ENCODE results near the gene TMEM144.
A peak's percentile ranks its signal among the peaks of the same experiment; 100 is the strongest.
"Not testable (repeated sequence)": the region's sequence is repeated elsewhere in the genome, so short reads cannot be mapped to it uniquely, and the experiment has no call there.

Gene TMEM144

DNA sequence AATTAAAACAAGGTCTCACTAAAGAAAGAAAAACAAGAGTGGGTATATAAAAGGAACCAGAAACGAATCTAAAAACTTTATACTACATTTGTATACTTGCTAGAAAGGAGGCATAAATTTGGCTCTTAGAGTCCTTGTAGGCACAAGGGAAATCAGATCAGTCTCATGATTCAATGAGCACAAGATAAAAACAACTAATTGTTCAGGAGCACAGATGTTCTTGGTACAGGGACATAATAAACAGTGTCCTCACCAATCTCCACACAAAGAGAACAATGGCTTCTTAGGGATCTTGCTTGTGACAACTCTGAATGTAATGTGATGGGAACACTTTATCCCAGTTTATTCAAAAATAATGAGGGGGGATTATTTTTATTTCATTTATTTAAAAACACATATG is 28.3 kb downstream of the TMEM144 start:
- DNase-seq, result peak in 1 of 3 experiments; percentile 4

DNA sequence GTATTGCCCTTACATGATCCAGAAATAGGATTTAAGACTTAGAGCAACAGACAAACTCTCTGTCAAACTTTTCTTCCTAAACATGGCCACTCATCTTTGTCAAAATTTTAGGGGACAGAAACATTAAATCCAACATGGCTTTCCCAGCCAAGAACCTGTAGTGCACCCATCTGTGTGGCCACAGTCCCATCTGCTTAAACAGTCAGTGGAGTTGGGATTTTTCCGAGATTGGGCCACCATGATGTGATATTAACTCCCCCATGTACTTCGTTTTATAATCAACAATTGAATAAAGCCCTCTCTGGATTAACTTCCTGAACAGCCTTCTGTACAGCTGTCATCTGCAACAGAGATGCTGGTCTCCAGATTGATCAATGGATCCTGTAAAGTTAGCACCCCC is 28.9 kb downstream of the TMEM144 start:
- DNase-seq, result no peak

DNA sequence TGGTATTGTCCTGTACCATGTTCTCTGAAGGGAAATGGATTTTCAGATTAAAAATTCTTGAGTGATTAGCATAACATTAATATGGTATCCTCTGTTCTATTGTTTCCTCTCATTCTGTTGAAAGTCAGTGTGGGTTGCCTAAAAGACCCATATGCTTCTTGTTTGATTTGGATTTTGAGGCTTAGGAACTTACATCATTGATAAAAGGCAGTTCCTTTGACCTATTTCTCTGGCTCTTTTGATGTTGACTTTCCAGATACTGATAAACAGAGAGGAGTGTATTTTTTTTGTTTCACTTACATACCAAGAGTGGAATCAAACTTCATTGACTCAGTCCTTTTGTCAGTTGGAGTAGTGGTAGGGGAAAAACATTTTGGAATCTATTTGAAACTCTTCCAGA is 32.8 kb downstream of the TMEM144 start:
- DNase-seq, result no peak

DNA sequence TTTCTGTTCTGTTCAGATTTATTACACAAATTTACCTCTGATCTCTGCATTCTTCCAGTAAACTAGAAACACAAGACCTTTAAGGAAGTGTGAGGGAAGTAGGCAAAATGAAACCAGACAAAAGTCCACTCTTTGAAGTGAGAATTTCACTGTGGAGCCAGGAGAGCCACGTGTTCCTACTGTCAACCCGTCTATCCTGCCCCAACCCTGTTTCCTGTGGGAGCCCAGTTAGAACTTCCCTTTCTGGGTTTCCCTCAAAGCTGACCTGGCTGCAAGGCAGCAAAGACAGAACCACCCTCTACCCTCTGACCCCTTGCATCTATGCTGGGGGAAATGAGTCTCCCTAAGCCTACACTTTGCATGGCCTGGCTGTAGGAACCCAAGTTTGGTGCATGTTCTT is 40.0 kb downstream of the TMEM144 start:
- DNase-seq, result no peak

DNA sequence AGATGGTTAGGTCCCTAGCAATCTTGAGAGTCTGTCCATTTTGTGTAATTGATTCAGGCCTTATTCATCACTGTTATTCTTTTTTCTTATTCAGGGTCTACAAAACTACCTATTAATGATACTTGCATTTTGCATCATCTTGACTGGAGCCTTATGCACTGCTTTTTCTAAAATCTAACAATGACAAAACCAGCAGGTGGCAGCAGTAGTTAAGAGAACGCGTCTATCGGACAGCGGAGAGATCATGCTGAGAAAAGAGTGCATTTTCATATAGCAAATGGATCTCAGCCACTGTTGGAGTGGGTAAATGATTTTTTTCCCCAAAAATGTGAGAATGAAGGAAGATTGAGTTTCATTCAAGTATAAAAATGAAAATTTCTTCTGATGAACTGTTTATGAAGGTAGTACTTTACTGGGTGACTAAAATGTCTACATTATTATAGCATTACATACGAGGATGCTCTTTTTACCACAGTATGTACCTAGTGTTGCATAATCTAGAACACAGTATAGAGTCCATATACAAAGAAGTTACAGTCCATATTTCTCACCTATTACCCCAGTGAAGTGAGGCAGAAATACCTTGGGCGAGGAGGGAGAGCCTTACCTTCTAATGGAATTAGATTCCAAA is 43.2 kb downstream of the TMEM144 start:
- DNase-seq, result peak; percentile 56 to 88 (median 62)

DNA sequence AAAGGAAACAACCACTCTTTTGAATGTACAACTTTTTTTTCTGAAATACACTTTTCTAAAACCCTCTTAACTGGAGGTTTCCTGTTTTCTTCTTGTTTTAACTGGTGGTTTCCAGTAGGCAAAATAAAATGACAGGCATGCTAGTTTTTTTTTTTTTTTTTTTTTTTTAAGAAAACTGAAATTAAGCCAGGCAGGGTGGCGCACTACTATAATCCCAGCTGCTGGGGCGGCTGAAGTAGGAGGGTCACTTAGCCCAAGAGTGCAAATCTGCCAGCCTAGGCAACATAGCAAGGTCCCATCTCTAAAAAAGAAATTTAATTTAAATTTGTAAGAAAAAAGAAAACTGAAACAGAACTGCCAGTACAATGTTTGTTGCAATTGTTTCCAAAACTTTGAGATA is 44.0 kb downstream of the TMEM144 start:
- DNase-seq, result no peak

DNA sequence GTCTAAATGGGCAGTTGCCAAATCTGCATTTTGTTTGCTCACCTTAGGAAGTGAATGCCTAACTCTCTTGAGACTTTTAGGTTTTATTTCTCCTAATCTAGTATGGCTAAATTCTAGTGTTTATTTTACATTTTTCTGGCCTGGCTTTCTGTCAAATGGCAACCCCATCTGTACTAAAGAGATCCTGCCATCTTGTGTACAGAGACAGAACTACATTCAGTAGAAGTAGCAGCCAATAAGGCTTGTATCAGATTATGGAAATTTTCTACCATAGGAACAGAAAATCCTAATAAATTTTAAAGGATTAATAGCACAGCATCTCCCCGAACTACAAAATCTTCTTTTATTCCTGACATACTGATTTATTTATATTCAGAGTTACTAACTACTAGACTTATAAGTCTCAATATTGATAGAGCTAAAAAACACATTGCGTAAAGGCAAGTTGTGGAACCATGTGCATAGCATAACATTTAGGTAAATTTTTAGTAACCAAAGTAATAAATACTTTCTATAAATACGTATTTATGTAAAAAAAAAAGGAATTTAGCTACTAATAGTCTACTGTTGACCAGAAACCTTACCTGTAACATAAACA is 45.5 kb downstream of the TMEM144 start:
- DNase-seq, result peak in 2 of 3 experiments; percentile 23 to 75

DNA sequence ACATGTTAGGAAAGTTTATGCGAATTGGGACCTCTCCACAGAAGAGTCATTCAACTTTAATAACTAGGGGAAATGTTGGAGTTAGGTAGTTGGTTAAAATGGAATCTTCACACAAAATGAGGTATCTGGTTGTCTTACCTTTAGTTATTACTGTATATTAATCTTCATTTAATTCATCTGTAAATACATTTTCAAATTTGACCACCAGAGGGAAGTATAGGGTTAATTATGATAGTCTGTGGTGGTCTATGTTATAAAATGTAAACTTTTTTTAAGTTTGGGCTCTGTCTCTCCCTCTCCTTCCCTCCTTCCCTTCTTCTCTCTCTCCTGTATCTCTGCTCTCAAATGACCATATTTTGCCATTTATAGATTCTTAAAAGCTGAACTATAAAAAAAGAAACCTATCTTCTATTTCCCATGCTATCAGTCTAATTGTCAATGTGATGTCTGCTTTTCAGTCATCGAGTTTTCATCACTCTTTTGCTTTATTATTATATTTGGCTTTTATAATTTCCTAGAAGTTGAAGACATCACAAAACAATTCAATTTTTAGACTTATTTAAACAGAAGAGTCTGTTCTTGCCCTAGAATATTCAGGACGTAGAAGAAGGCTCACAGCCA is 49.8 kb downstream of the TMEM144 start:
- DNase-seq, result peak in 2 of 3 experiments; percentile 5 to 72

DNA sequence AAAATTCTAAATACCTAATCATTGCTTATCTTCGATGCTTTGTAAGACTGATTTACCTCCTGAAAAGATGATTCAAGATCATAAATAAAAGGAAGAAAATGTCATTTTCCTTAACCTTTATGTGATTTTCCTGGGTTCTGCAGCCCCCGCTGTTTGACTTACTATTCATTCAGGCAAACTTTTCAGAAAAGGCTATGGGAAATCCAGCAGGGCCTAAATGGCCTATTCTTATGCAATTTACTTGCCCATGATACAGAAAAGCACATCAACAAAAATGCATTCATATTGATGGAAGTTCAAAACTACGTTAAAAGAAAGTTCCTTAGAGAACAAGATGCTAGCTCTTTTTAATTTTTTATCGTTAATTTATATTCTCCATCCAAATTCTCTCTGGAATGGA is 51.2 kb downstream of the TMEM144 start:
- no peak for DNase-seq

DNA sequence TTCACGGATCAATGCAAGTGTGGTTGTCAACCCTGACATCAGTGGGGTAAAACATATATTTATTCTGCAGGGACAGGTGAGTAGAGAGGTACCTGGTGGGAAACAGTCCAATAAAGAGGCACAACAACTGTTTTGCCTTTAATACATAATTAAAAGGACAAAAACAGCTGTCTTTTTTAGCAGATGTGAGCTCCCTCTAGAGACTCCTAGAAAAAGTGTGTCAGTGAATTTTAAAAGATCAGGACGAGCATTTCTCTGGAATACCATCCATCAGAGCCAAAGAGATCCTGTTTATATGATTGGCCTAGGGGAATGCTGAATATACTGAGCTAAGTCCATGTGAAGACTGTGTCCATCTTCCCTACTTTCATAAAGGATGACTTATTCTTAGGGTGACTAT is 58.3 kb downstream of the TMEM144 start:
- no peak for DNase-seq

DNA sequence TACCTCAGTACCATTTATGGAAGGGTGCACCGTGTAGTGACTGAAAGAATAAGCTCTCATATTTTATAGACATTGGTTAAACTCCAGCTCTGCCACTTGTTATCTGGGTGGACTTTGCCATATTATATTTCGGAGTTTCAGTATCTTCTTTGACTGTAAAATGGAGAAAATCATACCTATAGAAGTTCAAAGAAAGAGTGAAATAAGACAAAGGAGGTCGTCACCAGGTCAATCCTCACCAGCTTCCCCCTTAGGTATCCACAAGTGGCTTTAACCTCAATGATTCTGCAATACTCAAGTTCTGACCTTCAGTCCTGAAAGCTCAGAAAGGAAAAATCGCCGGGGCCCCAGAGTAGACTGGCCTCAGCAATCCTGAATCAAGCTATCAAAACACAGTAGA is 64.3 kb downstream of the TMEM144 start:
- DNase-seq, result no peak

DNA sequence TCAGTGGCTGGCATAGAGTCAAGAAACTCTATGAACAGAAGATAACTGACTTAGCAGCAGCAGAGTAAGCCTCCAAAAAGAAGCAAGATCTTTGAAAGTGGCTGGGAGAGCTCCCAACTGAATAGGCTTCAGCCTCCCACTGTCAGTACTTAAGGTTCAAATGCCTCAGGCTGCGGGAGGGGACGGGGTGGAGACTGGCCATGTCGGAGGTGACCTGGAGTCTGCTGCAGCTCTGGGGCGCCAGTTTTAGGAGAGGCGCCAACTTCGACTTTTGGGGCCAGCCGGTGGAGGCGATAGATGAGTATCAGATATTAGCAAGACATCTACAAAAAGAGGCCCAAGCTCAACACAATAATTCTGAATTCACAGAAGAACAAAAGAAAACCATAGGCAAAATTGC is 67.3 kb downstream of the TMEM144 start:
- DNase-seq, result no peak

DNA sequence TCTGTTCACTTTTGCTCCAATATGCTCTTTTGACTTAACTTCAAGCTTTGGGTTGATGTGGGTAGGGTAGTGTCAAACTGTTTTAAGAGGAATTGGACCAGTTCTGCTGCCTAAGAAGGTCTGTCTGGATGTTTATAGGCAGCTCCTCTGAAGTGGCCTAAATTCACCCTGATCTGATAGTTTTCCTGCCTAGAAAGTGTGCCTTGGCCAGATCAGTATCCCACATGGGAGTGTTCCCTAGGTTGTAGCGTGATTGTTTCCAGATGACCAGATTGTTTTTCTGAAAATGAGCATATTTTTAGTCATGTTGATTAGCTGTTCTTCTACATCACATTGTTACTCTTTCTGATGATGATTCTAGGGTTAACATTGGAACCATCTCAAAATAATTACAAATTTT is 68.8 kb downstream of the TMEM144 start:
- DNase-seq, result not testable (repeated sequence)

DNA sequence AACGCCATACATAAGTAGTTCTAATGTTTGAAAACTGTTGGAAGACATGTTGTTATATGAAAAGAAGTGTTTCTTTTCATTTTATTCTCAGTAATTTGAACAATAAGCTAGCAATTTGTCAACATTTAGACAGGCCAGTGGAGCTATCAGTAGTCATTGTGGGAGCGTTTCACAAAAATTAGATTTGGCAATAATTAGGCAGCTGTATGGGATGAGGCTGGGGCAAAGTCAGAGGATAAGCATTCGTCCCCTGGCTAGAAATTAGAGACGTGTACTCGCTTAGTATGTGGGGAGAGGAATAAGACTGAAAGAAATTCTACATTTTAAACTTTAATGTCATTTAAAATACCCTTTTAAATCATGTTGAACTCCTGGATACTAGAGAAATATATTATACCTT is 70.6 kb downstream of the TMEM144 start:
- DNase-seq, result no peak

DNA sequence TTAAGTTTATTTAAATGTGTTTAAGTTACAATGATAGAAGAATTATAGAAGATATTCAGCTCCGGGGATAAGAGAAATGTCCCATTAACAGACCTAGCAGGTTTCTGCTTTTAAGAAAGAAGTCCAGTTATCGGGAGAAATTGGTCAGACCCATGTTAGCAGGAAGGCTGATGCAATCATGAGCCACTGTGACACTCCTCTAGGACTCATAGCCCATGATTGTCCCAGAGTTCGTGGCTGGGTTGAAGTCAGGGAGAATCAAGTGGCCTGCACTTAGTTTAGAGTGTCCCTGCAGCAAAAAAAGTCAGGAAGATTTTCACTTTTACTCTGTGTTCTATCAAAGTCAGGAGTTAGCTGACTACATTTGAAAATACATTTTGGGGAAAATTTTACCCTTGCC is 72.0 kb downstream of the TMEM144 start:
- no peak for DNase-seq

DNA sequence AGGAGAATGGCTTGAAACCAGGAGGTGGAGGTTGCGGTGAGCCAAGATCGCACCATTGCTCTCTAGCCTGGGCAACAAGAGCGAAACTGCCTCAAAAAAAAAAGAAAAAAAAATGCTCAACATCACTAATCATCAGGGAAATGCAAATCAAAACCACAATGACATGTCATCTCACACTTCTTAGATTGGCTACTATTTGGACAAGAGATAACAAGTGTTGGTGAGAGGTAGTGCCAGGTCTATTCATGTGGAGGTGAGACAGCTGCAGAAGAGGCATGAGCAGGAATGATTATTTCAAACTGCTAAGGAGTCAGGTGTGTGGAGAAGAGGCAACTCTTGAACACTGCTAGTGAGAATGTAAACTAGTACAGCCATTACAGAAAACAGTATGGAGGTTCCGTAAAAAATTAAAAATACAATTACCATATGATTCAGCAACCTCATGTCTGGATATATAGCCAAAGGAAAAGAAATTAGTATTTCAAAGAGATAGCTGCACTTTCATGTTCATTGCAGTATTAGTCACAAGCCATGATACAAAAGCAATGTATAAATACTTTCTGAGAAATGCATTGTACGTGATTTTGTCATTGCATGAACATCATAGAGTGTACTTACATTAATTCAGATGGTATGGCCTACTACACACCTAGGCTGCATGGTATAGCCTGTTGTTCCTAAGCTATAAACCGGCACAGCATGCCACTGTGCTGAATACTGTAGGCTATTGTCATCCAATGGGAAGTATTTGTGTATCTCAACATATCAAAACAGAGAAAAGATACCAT is 75.3 kb downstream of the TMEM144 start:
- DNase-seq, result peak in 1 of 3 experiments; percentile 29

DNA sequence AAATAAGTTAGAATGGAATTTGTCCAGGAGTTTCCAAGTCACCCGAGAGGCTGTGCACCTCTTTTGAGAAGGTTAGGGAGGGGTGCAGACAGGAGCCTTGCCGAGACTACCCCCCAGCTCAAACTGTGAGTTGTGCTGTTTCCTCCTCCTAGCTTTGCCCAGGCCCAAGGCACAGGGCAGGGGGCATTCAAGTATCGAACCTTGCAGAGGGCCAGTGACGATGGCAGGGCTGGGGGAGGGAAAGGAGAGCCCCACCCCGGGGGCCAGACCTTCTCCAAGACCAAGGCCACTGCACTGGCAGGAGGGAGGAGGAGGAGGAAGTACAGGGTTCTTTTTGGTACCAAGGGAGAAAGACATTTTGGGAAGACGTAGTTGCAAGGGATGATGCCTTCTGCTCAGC is 80.6 kb downstream of the TMEM144 start:
- DNase-seq, result no peak

DNA sequence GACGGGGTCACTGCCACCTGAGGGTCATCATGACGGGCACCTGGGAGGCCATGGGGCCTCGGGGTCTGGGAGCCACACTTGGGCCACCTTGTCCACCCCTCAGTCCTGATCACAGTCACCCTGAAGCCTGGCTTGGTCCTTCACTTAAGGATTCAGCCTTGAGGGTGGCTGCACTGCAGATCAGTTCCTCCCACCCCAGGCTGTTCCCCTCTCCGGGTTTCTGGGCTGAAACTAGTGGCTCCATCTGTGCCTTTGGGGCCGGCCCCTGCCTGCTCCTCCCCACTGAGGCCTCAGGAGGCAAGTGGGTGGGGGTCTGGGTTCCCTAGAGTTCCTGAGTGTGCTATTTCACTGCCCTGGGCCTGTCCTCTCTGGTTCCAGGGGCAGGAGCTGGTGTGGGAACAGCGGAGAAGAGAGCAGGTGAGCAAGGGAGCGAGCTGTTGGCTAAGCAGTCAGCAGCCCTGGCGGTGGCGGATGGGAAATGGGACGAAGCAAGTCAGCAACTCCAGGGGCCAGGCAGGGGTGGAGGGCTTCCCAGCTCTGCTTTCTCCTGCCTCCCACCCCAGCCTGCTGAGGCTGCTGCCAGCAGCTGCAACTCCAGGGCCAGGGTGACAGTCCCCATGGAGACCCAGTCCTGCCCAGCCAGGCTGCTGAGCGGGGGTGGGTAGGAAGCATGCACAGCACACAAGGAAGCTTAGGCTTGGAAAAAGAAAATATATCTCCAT is 81.2 kb downstream of the TMEM144 start:
- DNase-seq, result no peak

DNA sequence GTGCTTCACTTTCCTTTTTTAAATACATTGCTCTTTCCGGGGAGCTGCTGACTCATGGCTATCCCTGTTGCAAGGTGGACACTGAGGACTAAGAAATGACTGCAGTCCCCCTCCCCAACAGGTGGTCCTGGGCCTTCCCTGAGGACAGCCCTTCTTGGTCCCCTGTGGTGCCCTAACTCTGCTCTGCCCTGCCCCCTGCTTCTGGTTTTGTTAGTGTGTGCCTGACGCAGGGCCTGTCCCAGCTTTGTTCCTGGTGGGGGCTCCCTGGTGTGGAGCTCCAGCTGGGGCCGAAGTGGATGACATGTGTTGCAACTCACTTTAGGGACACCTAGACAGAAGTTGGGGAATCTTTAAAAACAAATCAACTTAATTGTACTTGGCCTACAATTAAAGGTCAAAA is 81.9 kb downstream of the TMEM144 start:
- DNase-seq, result no peak

DNA sequence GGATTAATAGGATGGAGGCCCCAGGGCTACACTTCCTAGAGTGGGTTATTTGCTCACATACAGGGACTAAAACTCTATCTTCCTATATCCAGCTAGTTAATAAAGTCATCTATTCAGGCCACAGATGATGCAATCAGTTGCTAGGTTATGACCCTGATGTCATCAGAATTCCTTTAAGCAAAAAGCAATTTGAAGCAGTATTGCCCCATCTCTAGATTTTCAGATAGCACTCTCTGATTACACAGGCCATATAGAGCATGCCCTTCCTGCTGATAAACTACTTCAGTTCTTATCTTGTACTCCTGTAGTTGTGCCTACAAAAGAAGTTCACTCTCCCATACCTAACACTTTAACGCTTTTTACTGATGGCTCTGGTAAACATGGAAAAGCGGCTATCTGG is 84.8 kb downstream of the TMEM144 start:
- no peak for DNase-seq

DNA sequence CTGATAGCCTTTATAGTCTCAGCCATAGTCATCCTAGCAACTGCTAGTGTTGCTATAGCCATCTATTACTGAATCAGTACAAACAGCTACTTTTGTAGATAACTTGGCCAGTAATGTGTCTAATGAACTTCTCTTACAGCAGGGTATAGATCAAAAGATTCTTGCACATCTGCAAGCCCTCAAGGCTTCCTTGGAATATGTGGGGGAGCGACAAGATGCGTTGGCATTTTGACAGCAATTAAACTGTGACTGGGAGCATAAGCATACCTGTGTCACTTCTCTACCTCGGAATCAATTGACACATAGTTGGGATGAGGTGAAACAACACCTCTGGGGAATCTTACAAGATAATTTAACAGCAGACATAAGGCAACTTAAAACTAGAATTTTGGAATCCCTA is 87.6 kb downstream of the TMEM144 start:
- DNase-seq, result no peak

DNA sequence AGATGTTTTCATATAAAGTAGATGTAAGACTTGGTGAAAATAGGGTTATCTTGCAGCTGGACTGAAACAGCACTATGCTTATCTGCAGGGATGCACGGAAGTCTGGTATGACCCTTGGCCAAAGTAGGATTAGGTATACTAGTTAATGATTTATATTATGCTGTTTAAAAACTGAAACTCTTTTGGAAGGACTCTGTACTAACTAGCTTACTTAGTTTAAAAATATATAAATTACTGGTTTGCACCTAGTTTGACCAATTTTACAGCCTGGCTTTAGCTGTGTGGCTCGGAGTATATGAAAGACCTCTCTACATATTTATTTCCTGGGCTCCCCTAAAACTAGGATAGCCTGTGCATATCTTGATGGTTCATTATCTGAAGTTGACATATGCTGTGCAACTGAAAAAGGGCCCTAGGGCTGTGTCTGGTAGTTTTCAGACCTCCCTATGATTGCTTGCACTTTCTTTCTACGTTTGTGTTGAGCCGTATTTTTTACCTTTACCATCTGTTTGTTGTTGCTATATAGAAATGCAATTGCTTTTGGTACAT is 89.2 kb downstream of the TMEM144 start:
- DNase-seq, result no peak

DNA sequence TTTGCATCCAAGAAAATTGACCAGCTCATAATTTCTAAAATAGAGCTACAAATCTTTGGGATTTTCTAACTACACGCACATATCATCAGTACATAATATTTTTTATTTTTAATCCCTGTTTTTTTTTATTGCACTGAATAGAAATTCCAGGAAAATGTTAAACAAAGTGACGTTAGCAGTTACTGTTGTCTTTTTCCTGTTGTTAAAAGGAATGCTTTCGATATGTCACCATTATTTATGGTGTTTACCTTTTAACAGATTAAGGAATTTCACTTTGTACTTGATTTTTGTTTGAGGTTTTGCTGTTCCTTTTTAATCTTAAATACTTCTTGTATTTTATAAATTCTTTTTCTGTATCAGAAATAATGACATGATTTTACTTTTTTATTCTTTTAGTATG is 89.7 kb downstream of the TMEM144 start:
- no peak for DNase-seq

Data from NCI-H1417 (cell line).